ENCODE measurements around the gene RHBDL2. TPM values are rescaled to one million over a fixed set of nuclear protein-coding genes. Genes with fewer than 3 reads are reported as not detected.

Gene RHBDL2
- total and polyA plus RNA-seq, 2 of the 13 experiments (the other 11 are each of a cell fraction or from before 2014, with no cell fraction given) = 3.3 to 5.4 TPM

GRCh38 chr1:38859561-38860453, 81.8 kb downstream of the RHBDL2 start, which contains the start of gene RRAGC (continued):
- TF ChIP-seq DRAP1 (CRISPR knock-in tag; IDR thresholded peaks at IDR 0.05) (0 out of 2 replicates have a peak, but pooled peaks have one; percentile 17), PLSCR1 (CRISPR knock-in tag; IDR thresholded peaks at IDR 0.05; ENCODE audit: borderline replicate concordance) (no peak), HNRNPK (IDR thresholded peaks at IDR 0.05; ENCODE audit: low read depth, low read length, poor library complexity, severe bottlenecking) (peak; percentile 6), ZNF747 (CRISPR knock-in tag; IDR thresholded peaks at IDR 0.05; ENCODE audit: borderline replicate concordance) (no peak; the same call in 1 of the 2 replicates), ZNF788 (CRISPR knock-in tag; IDR thresholded peaks at IDR 0.05; ENCODE audit: borderline replicate concordance) (peak; percentile 71; the same call in 1 of the 2 replicates), ZMAT3 (CRISPR knock-in tag; conservative IDR thresholded peaks at IDR 0.05) (peak; percentile 58), MTA3 (CRISPR knock-in tag; IDR thresholded peaks at IDR 0.05) (no peak), CBFB (CRISPR knock-in tag; IDR thresholded peaks at IDR 0.05) (0 out of 2 replicates have a peak, but pooled peaks have one; percentile 19), ZBTB33 (CRISPR knock-in tag; IDR thresholded peaks at IDR 0.05) (no peak; the same call in 1 of the 2 replicates), SNAPC4 (CRISPR knock-in tag; IDR thresholded peaks at IDR 0.05) (0 out of 2 replicates have a peak, but pooled peaks have one; percentile 30), CERS6 (CRISPR knock-in tag; IDR thresholded peaks at IDR 0.05) (no peak), ZNF331 (CRISPR knock-in tag; IDR thresholded peaks at IDR 0.05) (peak; percentile 43; the same call in 1 of the 2 replicates), MEIS1 (CRISPR knock-in tag; IDR thresholded peaks at IDR 0.05; ENCODE audit: borderline replicate concordance) (0 out of 2 replicates have a peak, but pooled peaks have one; percentile 21), ZNF781 (CRISPR knock-in tag; IDR thresholded peaks at IDR 0.05; ENCODE audit: borderline replicate concordance, not compliant biosample characterization) (peak; percentile 43), NFYB (CRISPR knock-in tag; IDR thresholded peaks at IDR 0.05) (peak; percentile 85), KAT7 (CRISPR knock-in tag; IDR thresholded peaks at IDR 0.05; ENCODE audit: borderline replicate concordance) (peak; percentile 12; the same call in 1 of the 2 replicates), ZNF850 (CRISPR knock-in tag; conservative IDR thresholded peaks at IDR 0.05) (no peak), SPEN (CRISPR knock-in tag; IDR thresholded peaks at IDR 0.05; ENCODE audit: low read depth) (peak; percentile 93), CBX1 (IDR thresholded peaks at IDR 0.05; ENCODE audit: low read depth) (peak; percentile 83)
